Lung (tissue), 12 donors: ENCODE data around the gene MYH7. TPM values are rescaled to one million over a fixed set of nuclear protein-coding genes. Genes with fewer than 3 reads are reported as not detected.
"Not testable (repeated sequence)": the region's sequence is repeated elsewhere in the genome, so short reads cannot be mapped to it uniquely, and the experiment has no call there.

ENCODE experiments used
- ATAC-seq: fragments of 200-7000 bp; cut with Tn5 transposase; one replicate; pipeline ENCODE4 v1.9.1; 2020; ENCODE audit warnings: moderate number of reproducible peaks; ENCODE audit not compliant: insufficient read depth, low FRiP score
- DNase-seq, 3 donors: peaks; one replicate each; pipeline ENCODE4 v3.0.0-alpha.2; 2013 to 2017
- H3K27ac ChIP-seq, 2 donors: one replicate each; pipeline ENCODE4 v1.5.1; 2013; ENCODE audit warnings: mild to moderate bottlenecking in 2 of 2, moderate library complexity in 2 of 2, control low read depth in 1 of 2, inconsistent platforms in 1 of 2, low read depth in 1 of 2, low read length in 1 of 2
- H3K27me3 ChIP-seq, 3 donors: one replicate each; pipeline ENCODE4 v1.5.1; 2013; ENCODE audit warnings: low read length in 2 of 3; ENCODE audit not compliant: control insufficient read depth in 3 of 3, insufficient read depth in 3 of 3
- H3K36me3 ChIP-seq, 4 donors: one replicate each; pipeline ENCODE4 v1.5.1; 2013; ENCODE audit warnings: low read length in 4 of 4, mild to moderate bottlenecking in 1 of 4, moderate library complexity in 1 of 4; ENCODE audit not compliant: control insufficient read depth in 4 of 4, insufficient read depth in 4 of 4
- H3K4me1 ChIP-seq, 5 donors: one replicate each; pipeline ENCODE4 v1.5.1; 2013; ENCODE audit warnings: low read length in 5 of 5, mild to moderate bottlenecking in 2 of 5, moderate library complexity in 1 of 5; ENCODE audit not compliant: control insufficient read depth in 5 of 5, insufficient read depth in 5 of 5
- H3K4me3 ChIP-seq: one replicate; pipeline ENCODE4 v1.5.1; 2013; ENCODE audit warnings: mild to moderate bottlenecking, control low read depth, moderate library complexity
- H3K9ac ChIP-seq, 2 donors: one replicate each; pipeline ENCODE4 v1.5.1; 2013; ENCODE audit warnings: low read length in 2 of 2, control low read depth in 1 of 2; ENCODE audit not compliant: insufficient read depth in 1 of 2
- H3K9me3 ChIP-seq, 4 donors: one replicate each; pipeline ENCODE4 v1.5.1; 2013; ENCODE audit warnings: low read length in 3 of 4, mild to moderate bottlenecking in 1 of 4, moderate library complexity in 1 of 4; ENCODE audit not compliant: control insufficient read depth in 4 of 4, insufficient read depth in 3 of 4
- WGBS, 2 donors: extraction: QIAGEN DNeasy Blood & Tissue Kit; methylation state at CpG; one replicate each; pipeline ENCODE4 v1.1.7; 2013; 5-methylcytosine and 5-hydroxymethylcytosine counted together
- polyA plus RNA-seq, 2 donors: library from polyadenylated mRNA; stranded (reverse); fragments of 200-250 nt; gene quantifications; one replicate each; pipeline ENCODE4 v1.2.1, GENCODE V29; 2013
- total RNA-seq, 2 donors: library from RNA; depleted of rRNA in 1 of 2; stranded (reverse); fragments of >200 nt in 1 of 2; gene quantifications; one replicate each; pipeline ENCODE4 v1.2.1, GENCODE V29; 2014 to 2021
- TF ChIP-seq, protein P1 (sequence below): IDR thresholded peaks from 2 replicates; pipeline ENCODE4 v1.5.1; 2012; ENCODE audit warnings: mild to moderate bottlenecking; ENCODE audit errors: control extremely low read depth, extremely low read depth
- donor health status: control.
- donor health status: control.
- donor health status: Bipolar disorder and iron deficiency.
- donor health status: healthy.
- donor health status: DM: yes; HTN: yes; CAD: no.

The MYH7 gene
- total and polyA plus RNA-seq, 4 donors = 0.02 to 0.19 (median 0.09) TPM; not detected in 1

DNA sequence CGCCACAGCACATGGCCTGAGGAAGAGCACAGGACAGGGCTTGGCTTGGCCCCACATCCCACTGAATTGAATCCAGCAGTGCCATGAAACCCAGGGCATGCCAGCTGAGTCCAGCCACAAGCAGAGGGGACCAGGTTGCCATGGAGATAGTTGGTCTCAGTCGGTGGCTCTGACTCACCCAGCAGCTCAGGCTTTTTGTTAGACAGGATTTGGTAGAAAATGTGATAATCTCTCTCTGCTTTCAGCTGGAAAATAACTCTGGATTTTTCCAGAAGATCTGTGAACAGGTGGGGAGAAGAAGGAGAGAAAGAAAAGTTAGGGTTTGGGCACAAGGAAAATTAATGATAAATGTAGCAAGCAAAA, 4.8 kb downstream of the MYH7 start:
- 47% methylated on average over 2 of the region's 2 CpGs for WGBS, 2 donors
- peaks cover 0 to 3% (median 0%) of the 10 kb centered on the region in 3 donors for H3K27me3 ChIP-seq
- peak in 1 of 3 donors; percentile 2 for DNase-seq
- peak overlapping the region in 1 of 2 donors; percentile 21 for H3K27ac ChIP-seq
- TF ChIP-seq, protein P1, sequence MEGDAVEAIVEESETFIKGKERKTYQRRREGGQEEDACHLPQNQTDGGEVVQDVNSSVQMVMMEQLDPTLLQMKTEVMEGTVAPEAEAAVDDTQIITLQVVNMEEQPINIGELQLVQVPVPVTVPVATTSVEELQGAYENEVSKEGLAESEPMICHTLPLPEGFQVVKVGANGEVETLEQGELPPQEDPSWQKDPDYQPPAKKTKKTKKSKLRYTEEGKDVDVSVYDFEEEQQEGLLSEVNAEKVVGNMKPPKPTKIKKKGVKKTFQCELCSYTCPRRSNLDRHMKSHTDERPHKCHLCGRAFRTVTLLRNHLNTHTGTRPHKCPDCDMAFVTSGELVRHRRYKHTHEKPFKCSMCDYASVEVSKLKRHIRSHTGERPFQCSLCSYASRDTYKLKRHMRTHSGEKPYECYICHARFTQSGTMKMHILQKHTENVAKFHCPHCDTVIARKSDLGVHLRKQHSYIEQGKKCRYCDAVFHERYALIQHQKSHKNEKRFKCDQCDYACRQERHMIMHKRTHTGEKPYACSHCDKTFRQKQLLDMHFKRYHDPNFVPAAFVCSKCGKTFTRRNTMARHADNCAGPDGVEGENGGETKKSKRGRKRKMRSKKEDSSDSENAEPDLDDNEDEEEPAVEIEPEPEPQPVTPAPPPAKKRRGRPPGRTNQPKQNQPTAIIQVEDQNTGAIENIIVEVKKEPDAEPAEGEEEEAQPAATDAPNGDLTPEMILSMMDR = no peak
- no peak overlapping the region for H3K4me3 ChIP-seq
- peaks cover 0 to 2% (median 0%) of the 10 kb centered on the region in 4 donors for H3K9me3 ChIP-seq
- H3K4me1 ChIP-seq = peaks cover 0 to 3% (median 1%) of the 10 kb centered on the region in 5 donors
- H3K9ac ChIP-seq = no peak overlapping the region
- H3K36me3 ChIP-seq = no peaks in the 10 kb centered on the region
- no peak for ATAC-seq

DNA sequence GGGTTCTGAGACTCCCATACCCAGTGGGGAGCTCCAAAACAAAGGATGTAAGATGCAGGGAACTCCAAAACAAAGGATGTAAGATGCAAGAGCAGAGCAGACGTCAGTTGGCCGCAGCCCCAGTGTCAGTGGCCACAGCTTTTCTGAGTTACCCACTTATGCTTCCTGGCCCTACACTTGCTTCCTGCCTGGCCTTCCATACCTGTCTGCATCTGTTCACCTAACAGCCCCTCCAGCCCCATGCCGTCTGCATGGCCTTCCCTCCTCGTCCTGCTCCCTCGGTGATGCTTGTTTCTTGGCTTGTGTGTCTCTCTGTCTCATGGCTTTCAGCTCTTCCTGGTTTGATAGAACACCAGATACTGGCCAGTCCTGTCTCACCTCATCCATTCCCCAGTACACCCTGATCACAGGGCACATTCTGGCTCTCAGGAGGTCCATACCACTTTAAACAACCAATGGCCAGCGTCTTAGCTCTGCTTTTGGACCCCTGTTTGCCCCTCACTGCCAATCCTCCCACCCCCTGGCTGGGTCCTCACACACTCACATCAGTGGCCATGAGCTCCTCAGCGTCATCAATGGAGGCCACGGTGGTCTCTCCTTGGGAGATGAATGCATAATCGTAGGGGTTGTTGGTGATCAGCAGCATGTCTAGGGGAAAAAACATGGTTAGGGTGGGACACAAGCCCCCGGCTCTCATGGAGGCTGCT, 5.3 kb downstream of the MYH7 start:
- 81 to 89% methylated on average over 10 of the region's 10 CpGs for WGBS, 2 donors

GRCh38 chr14:23428686-23429495, 6.6 kb downstream of the MYH7 start:
- Histone ChIP-seq H3K4me3 (no peak overlapping the region), H3K27me3 (peaks cover 0 to 3% (median 0%) of the 10 kb centered on the region in 3 donors), H3K9me3 (peaks cover 0 to 2% (median 0%) of the 10 kb centered on the region in 4 donors), H3K4me1 (no peaks in the 10 kb centered on the region), H3K27ac (peak overlapping the region in 1 of 2 donors; percentile 21), H3K9ac (no peak overlapping the region), H3K36me3 (no peaks in the 10 kb centered on the region)
- TF ChIP-seq, protein P1 = no peak
- 89 to 93% methylated on average over 13 of the region's 13 CpGs for WGBS, 2 donors
- DNase-seq (no peak), ATAC-seq (no peak)

More for the DNA sequence above, 5.3 kb downstream of the MYH7 start:
- Histone ChIP-seq H3K9me3 (peaks cover 0 to 2% (median 0%) of the 10 kb centered on the region in 4 donors), H3K9ac (no peak overlapping the region), H3K27ac (peak overlapping the region in 1 of 2 donors; percentile 21), H3K4me1 (peaks cover 0 to 1% (median 0%) of the 10 kb centered on the region in 5 donors), H3K27me3 (peaks cover 0 to 3% (median 0%) of the 10 kb centered on the region in 3 donors), H3K4me3 (no peak overlapping the region), H3K36me3 (no peaks in the 10 kb centered on the region)
- DNase-seq (no peak), ATAC-seq (no peak)
- TF ChIP-seq, protein P1 = no peak

- ATAC-seq = not testable (repeated sequence)
Observed at GRCh38 chr14:23425798-23426197, 9.7 kb downstream of the MYH7 start.

More at GRCh38 chr14:23425798-23426197, 9.7 kb downstream of the MYH7 start:
- not testable (repeated sequence) for DNase-seq, H3K9me3 ChIP-seq, H3K9ac ChIP-seq, H3K27me3 ChIP-seq, H3K4me1 ChIP-seq, H3K4me3 ChIP-seq, H3K36me3 ChIP-seq
- WGBS, 2 donors = 80 to 86% methylated on average over 6 of the region's 6 CpGs
- H3K27ac ChIP-seq = peak overlapping the region in 1 of 2 donors; percentile 38
